HFF-Myc (cell line): ENCODE results near the gene HMGCS2.

Experiments
- DNase-seq: peaks from one replicate; pipeline ENCODE4 v3.0.0-alpha.2; 2011; ENCODE audit warnings: low read depth; ENCODE audit errors: extremely low read depth
- H3K4me3 ChIP-seq: replicated peaks from 2 replicates; pipeline ENCODE4 v1.5.1; 2011; ENCODE audit warnings: low read depth, mild to moderate bottlenecking, control low read depth, low read length
- TF ChIP-seq, protein P1 (sequence below): IDR thresholded peaks from 2 replicates; pipeline ENCODE4 v1.5.1; 2012; ENCODE audit warnings: mild to moderate bottlenecking, low read depth, low read length, control low read depth; ENCODE audit errors: missing control alignments

The HMGCS2 gene

DNA sequence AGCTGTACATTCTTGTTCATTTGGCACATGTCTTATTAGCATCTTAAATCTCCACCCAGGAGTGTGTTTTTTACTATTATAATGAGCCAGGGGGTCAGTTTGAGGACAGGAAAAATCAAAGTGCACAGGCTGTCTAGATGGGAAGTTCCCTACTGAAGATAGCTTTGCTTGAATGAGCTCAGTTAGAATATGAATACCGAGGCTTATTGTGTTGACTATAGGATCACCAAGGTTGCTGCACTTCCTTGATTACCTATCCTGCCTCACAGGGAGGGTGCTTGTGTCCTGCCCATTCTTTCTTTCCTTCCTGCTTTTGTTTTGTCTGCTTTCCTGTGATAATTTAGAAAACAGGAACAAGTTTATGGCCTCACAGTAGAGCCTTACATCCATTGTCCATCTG lies 40.7 kb downstream of the HMGCS2 start:
- TF ChIP-seq, protein P1, sequence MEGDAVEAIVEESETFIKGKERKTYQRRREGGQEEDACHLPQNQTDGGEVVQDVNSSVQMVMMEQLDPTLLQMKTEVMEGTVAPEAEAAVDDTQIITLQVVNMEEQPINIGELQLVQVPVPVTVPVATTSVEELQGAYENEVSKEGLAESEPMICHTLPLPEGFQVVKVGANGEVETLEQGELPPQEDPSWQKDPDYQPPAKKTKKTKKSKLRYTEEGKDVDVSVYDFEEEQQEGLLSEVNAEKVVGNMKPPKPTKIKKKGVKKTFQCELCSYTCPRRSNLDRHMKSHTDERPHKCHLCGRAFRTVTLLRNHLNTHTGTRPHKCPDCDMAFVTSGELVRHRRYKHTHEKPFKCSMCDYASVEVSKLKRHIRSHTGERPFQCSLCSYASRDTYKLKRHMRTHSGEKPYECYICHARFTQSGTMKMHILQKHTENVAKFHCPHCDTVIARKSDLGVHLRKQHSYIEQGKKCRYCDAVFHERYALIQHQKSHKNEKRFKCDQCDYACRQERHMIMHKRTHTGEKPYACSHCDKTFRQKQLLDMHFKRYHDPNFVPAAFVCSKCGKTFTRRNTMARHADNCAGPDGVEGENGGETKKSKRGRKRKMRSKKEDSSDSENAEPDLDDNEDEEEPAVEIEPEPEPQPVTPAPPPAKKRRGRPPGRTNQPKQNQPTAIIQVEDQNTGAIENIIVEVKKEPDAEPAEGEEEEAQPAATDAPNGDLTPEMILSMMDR: no peak
- H3K4me3 ChIP-seq: no peak overlapping the region
- no peak for DNase-seq

DNA sequence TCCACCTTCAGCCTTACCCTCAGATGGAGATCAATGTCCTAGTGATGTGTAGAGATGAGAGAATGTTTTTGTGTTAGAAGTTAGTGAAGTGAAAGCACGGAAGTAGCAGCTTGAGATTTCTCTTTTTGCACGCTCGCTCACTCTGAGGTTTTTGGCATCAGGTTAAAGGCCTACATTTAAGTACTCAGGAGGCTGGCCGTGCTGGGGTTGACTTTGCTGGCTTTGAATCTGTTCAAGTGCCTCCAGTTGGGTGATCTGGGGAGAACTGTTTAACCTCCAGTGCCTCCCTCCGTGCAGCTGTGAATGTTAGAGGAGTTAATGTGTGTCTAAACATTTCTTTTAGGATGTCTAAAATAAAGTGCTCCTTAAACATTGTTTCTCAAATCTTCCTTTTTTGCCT lies 43.1 kb downstream of the HMGCS2 start:
- TF ChIP-seq, protein P1: no peak
- no peak overlapping the region for H3K4me3 ChIP-seq
- no peak for DNase-seq

GRCh38 chr1:119724611-119725218 lies 44.0 kb downstream of the HMGCS2 start:
- TF ChIP-seq, protein P1: no peak

GRCh38 chr1:119721896-119722295 lies 46.8 kb downstream of the HMGCS2 start:
- DNase-seq: no peak
- no peak overlapping the region for H3K4me3 ChIP-seq
- TF ChIP-seq, protein P1: no peak

More at GRCh38 chr1:119724611-119725218, 44.0 kb downstream of the HMGCS2 start:
- H3K4me3 ChIP-seq: no peak overlapping the region
- DNase-seq: no peak

GRCh38 chr1:119720866-119721440 lies 47.8 kb downstream of the HMGCS2 start:
- no peak overlapping the region for H3K4me3 ChIP-seq

GRCh38 chr1:119718972-119719371 lies 49.7 kb downstream of the HMGCS2 start:
- H3K4me3 ChIP-seq: no peak overlapping the region
- TF ChIP-seq, protein P1: no peak
- no peak for DNase-seq

More at GRCh38 chr1:119720866-119721440, 47.8 kb downstream of the HMGCS2 start:
- DNase-seq: no peak
- TF ChIP-seq, protein P1: no peak
